Fibroblast of pulmonary artery (primary cell): ENCODE data around the gene PAX2.

ENCODE experiments used
- DNase-seq: peaks from one replicate; pipeline ENCODE4 v3.0.0-alpha.2; 2010; ENCODE audit warnings: low read depth
- H3K4me3 ChIP-seq: replicated peaks from 2 replicates; pipeline ENCODE4 v1.5.1; 2011; ENCODE audit warnings: low read depth, mild to moderate bottlenecking, control low read depth, low read length, moderate library complexity
- CTCF ChIP-seq: IDR thresholded peaks from 2 replicates; pipeline ENCODE4 v1.5.1; 2011; ENCODE audit warnings: mild to moderate bottlenecking, control low read depth, low read length, inconsistent platforms; ENCODE audit errors: missing control alignments

The PAX2 gene

DNA sequence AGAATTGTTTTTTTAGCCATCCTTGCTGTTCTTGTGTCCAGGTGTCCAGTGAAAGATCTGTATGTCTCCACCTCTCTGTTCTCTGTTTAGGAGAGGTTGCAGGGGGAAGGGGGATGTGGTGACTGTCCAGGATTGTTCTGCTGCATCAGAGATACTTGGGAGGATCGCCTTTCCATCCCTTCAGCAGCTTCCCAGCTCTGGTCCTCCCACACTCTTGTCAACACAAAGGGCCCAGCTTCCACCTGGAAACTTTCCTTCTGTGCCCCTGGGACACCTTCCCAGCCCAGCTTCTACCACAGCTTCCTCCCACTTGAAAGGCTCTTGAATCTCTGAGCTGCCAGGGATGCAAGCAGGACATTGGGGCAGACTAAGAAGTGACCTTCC, 85.3 kb downstream of the PAX2 start:
- TF ChIP-seq CTCF: no peak
- DNase-seq: no peak
- no peak overlapping the region for H3K4me3 ChIP-seq

GRCh38 chr10:100831742-100832141, 86.4 kb downstream of the PAX2 start:
- H3K4me3 ChIP-seq: no peak overlapping the region
- no peak for TF ChIP-seq CTCF
- DNase-seq: no peak

DNA sequence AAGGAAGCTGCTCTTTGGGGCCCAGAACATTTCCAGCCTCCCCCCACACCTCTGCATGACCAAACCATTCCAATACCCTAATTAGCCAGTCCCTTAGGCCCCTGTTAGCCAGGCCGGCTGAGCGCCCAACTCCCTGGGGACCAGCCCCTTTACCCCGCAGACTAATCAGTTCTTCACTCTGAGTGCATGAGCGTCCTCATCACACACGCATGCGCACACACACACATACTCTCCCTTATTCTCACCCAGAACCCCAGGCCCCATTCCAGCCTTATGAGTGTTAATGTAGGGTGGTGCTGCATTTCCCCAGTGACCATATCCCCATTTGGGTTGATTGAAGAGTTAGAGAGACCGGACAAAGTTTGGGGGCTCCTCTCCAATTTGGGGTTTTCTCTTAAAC, 90.4 kb downstream of the PAX2 start:
- DNase-seq: no peak
- no peak for TF ChIP-seq CTCF
- H3K4me3 ChIP-seq: no peak overlapping the region

DNA sequence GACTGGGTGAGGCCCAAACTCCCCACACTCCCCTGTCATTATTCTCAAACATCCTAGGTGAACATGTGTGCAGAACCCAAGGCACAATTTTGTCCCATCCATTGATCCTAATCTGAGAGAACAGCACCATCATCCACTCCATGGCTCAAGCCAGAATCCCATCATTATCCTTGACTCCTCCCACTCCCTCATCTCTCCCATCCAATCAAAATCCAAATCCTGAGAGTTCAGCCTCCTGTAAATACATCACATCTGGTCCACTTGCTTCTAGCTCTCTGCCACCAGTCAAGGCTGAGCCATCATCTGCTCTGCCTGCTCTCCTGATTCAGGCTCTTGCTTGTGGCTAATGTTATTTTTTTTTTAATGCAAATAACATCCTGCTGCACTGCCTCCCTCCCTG, 91.5 kb downstream of the PAX2 start:
- H3K4me3 ChIP-seq: no peak overlapping the region
- no peak for DNase-seq
- TF ChIP-seq CTCF: no peak

DNA sequence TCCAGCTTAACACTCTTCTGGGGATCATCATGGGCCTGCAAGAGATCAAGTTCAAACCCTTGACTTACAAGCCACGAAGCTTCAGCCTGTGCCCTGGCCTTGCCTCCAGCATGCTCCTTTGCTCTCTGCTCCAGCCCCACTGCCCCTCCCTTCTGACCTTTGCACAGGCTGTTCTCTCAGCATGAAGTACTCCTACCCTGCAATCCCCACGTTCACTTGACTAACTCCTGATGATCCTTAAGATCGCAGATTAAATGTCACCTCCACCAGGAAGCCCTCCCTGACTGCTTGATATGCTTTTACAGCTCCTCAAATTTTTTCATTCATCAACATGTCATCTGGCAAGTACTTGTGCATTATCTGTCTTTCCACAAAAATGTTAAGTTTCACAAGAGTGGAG, 91.9 kb downstream of the PAX2 start:
- TF ChIP-seq CTCF: no peak
- no peak overlapping the region for H3K4me3 ChIP-seq

DNA sequence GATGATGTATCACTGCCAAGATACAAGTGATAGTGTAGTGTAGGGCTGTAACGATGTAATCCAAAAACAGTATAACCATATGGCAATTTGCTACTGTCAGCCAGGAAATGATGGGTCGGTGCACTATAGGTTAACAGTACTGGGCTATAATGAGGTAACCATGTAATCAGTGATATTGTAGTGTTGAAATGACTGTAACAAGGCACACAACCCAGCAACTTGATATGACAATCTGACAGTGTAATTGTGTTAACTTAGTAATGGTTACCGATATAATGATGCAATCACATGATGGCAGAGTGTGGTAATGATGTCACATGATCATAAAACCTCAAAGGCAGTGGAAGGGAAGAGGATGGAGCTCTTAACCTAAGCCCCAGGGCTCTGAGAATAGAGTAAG, 93.6 kb downstream of the PAX2 start:
- DNase-seq: no peak
- no peak for TF ChIP-seq CTCF
- no peak overlapping the region for H3K4me3 ChIP-seq

More for the DNA sequence above, 91.9 kb downstream of the PAX2 start:
- no peak for DNase-seq

GRCh38 chr10:100841528-100841927, 96.1 kb downstream of the PAX2 start:
- no peak for DNase-seq
- no peak for TF ChIP-seq CTCF
- no peak overlapping the region for H3K4me3 ChIP-seq
